Stimulated activated CD8-positive, alpha-beta memory T cell treated with anti-CD3 and anti-CD28 coated beads, Interleukin-2, amount 100 ng/mL, for 48 hours (primary cell): Measurements from ENCODE around the gene BPI.
"Not testable (repeated sequence)": the region's sequence is repeated elsewhere in the genome, so short reads cannot be mapped to it uniquely, and the experiment has no call there.

Experiments
- DNase-seq, 2 donors: peaks; one replicate each; pipeline ENCODE4 v3.0.0-alpha.2; 2020; ENCODE audit warnings: low read depth in 2 of 2

BPI gene

GRCh38 chr20:38336726-38337125 lies 32.8 kb downstream of the BPI start:
- DNase-seq: no peak

GRCh38 chr20:38337561-38338140 lies 33.7 kb downstream of the BPI start:
- DNase-seq: peak in 1 of 2 donors; percentile 17

DNA sequence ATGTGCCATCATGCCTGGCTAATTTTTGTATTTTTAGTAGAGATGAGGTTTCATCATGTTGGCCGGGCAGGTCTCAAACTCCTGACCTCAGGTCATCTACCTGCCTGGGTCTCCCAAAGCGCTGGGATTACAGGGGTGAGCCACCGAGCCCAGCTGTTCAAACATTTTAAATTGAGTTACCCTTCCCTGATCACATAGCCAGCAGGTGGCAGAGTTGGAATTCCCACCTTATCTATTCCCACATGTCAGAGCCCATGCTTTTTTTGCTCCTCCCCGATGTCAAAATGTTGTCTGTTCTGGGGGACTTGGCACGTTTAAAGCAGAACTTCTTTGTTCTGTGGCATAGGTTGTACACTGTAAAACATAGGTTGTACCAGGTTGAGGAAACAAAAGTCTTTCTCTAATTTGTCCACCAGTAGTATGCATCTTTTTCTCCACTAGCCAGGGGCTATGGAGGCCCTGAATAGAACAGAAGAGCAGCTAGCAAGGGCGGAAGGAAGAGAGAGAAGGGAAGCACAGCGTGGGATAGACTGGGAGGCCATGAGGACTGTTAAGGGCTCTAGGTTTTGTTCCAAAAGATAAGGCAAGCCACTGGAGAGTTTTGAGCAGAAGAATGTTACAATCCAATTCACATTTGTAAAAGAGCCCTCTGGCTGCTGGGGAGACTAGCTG lies 35.0 kb downstream of the BPI start:
- DNase-seq: no peak

- DNase-seq: not testable (repeated sequence)
These were observed 35.6 kb downstream of the BPI start for GRCh38 chr20:38339521-38339896.

DNA sequence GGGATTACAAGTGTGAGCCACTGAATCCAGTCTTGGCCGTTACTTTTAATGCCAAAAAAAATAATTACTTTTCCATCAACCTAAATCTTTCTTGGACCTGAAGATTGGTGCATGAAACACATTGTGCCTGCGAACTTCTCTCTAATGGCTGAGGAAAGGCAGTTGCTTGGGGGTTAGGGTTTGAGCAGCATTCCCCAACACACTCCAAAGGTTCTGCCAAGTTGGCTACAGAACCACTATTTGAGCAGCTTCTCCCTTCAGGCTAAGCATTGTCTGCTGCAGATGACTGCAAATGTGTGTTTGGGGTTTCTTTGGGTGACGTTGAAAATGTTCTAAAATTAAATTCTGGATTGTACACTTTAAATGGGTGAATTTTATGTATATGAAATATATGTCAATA lies 36.0 kb downstream of the BPI start:
- no peak for DNase-seq

GRCh38 chr20:38340693-38341092 lies 36.7 kb downstream of the BPI start:
- DNase-seq: no peak

GRCh38 chr20:38342216-38342615 lies 38.3 kb downstream of the BPI start:
- no peak for DNase-seq

DNA sequence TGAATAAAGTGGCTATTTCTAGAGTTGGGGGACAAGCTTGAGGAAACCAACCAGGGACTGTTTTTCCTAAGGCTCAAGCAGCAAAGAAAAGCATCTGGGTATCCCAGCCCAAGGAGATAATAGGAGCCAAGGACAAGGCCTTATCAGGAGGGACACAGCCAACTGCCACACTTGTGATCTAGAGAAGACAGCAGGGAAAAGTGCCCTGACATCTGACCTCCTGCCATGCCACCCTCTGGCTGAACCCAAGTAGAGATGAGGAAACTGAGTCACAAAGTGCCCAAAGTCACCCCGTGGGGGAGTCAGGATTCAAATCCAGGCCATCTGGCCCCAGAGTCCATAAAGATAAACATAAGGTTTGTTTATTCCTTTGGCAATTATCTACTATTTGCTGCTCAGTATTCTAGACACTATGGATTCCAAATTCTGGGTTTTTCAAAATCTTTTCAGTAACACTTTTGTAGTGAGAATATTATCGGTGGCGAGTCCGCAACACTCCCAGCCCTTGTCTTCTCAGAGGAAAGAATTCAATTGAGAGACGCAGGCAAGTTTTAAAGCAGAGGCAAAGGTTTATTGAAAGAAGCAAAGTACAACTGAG lies 38.9 kb downstream of the BPI start:
- DNase-seq: no peak

DNA sequence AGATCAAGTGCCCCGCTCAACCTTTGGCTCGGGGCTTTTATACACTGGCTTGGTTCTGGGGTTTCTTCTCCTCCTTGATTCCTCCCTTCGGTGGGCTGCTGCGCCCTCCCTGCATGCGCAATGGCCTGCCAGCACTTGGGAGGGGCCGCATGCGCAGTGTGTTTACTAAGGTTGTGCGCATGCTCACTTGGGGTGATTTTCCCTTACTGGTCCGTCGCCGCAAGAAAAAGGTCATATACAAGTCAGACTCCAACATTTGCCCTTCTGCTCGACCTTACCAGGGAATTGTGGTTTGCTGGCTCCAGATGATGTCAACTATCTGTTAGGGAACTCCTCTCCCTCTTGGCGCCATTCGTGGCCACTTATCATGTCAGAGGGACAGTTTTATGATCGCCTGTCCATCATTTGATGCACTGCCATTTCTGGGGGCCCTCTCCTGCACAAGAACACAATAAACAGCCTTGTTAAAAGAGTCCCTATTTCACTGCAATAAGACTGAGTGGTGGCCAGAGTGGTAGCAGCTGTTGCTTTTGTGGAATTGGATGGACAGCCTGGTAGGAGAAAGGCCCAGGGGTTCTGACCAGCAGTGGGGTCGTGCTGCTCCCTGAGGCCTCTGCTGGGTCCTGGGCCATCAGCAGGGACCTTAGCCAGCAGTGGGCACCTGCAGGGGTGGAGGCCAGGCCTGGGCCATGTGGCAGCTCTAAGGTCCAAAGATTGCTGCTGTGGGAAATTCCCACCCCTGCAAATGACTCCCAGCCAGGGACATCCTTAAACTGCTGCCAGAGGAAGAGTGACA lies 39.6 kb downstream of the BPI start:
- DNase-seq: no peak

GRCh38 chr20:38344107-38344701 lies 40.2 kb downstream of the BPI start:
- DNase-seq: no peak

- DNase-seq: no peak
These were observed 41.7 kb downstream of the BPI start for GRCh38 chr20:38345643-38346042.

DNA sequence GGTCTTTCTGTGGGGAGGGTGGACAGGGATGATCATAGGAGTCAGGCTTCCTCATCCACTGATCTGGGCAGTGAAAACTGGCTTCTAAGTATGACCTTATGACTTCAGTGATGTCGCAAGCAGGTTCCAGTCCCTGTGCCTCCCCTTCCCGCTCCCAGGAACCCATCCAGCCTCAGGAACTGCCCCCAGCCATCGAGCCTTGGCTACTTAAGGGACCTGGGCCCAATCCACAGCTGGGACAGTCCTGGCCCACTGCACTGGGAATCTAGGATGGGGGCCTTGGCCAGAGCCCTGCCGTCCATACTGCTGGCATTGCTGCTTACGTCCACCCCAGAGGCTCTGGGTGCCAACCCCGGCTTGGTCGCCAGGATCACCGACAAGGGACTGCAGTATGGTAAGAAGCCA lies 42.3 kb downstream of the BPI start, which contains the start of gene LBP:
LBP (plus strand) TSS at position 236 of the 405 bp plus-strand sequence; CDS start at position 271, 35 bp downstream.
- DNase-seq: no peak

DNA sequence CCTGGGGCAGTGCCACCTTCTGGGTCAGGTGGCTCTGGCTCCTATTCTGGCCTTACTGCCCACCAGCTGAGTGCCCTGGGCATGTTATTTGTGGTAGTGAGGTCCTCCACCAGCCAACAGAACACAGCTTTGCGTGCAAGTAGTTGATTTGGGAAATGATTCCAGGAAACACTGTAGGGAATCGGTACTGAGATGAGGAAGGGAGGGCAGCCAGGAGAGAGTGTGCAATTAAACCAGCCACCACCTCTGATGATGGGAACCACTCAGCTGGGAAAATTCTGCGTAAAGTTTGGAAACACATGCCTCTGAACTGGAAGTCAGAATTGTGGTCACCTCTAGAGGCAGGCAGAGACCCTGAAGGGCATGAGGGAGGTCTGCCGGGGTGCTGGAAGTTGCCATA lies 42.8 kb downstream of the BPI start:
- DNase-seq: no peak

DNA sequence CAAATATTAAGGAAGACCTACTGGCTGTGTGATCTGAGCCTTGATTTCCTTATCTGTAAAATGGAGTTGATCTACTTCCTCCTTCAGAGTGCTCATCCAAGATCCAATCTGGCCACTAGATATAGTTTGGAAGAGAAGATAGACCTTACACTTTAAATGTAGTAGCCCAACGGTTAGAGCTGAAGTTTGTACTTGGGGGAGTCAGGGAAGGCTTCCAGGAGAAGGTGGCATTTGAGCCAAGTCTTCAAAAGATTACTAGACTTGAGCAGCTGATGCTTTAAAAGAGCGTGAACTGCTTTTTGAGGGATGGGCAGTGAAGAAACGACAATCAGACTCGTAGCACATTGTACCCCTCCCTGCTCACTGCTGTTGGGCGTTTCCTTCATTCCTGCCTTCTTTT lies 45.9 kb downstream of the BPI start:
- DNase-seq: no peak

DNA sequence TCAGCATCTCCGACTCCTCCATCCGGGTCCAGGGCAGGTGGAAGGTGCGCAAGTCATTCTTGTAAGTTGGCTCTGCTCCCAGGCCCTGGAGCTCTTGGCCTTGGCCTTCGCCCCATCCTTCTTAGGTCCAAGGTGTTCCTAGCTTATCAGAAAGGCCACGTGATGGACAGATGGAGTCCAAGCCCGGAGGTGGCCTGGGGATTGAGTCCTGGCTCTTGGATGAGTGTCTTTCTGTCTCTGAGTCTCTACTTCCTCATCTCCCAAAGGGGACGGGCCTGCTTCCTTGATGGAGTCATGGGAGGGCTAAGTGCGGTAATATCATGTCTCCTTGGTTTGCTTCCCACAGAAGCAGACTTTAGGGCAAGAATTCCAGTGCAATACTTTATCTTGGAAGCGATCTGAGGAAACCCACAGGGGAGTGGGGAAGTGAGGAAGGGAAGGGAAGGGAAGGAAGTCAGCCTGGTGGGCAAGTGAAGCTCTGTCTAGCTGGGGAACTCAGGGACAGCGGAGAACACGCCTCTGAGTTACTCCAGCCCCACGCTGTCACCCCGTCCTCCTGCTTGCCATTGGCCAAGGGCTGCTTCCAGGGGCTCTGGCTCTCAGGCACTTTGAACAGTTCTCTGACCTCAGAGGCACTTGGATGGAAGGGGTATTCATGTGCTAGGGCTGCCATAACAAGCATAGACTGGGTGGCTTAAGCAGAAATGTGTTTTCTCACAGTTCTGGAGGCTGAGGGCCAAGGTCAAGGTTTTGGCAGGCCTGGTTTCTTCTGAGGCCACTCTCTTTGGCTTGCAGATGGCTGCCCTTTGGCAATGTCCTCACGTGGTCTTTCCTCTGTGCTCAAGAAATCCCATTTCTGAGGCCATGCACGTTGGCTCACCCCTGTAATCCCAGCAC lies 47.2 kb downstream of the BPI start:
- no peak for DNase-seq

- DNase-seq: no peak
These were observed 49.4 kb downstream of the BPI start for GRCh38 chr20:38353316-38353715.

DNA sequence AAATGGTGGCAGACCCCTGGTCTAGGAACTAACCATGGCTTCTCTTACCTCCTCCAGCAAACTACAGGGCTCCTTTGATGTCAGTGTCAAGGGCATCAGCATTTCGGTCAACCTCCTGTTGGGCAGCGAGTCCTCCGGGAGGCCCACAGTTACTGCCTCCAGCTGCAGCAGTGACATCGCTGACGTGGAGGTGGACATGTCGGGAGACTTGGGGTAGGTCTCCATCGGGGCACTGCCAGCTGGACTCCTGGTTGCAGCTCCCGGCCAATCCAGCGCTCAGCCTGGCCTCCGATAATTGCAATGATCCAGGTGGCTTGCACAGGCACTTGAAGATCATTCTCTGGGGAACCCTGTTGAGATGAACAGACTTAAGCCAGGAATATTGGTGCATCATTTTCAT lies 50.3 kb downstream of the BPI start:
- DNase-seq: no peak

- no peak for DNase-seq
These were observed 51.4 kb downstream of the BPI start for GRCh38 chr20:38355161-38356012.

DNA sequence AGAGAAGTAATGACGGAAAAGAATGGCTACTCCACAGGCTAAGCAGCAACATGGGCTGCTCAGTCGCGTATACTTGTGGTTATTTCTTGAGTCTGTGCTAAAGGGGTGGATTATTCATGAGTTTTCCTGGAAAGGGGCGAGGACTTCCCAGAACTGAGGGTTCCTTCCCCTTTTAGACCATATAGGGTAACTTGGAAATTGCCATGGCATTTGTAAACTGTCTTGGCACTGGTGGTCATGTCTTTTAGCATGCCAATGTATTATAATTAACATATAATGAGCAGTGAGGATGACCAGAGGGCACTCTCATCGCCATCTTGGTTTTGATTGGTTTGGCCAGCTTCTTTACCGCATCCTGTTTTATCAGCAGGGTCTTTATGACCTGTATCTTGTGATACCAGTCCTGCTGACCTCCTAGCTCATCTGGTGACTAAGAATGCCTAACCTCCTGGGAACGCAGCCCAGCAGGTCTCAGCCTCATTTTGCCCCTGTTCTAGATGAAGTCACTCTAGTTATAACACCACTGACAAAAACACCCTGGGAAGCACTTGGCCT lies 53.8 kb downstream of the BPI start:
- DNase-seq: no peak

DNA sequence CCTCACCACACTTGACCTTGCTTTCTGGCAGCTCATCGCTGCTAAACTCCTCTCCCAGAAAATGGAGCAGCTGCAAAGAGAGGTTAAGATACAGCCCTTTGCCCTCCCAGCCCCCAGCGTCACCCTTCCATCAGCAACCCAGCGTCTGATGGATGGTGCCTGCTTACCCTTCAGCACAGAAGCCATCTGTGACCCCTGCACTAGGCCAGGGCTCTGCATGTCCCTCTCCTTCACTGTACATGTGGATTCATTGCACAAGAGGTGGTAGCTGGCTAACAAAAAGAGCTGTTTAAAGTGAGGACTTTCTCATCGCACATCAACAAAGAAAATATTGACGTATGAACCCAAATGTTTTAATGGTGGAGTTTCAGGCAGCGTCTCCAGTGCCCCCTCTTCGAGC lies 54.6 kb downstream of the BPI start:
- no peak for DNase-seq
